A673 (cell line): Measurements from ENCODE around the gene DNPH1. TPM values are rescaled to one million over a fixed set of nuclear protein-coding genes. Genes with fewer than 3 reads are reported as not detected.
A peak's percentile ranks its signal among the peaks of the same experiment; 100 is the strongest.

Experiments
- BruUV-seq: library from RNA; stranded (reverse); fragments of 400-500 nt; replicated peaks from 2 replicates; lab custom pipeline; 2021; lab: Mats Ljungman, UMichigan
- CTCF ChIA-PET: fragments of 300-600 bp; sonication (Branson Sonifier 250); formaldehyde crosslinking; loops from one replicate; lab custom pipeline; 2022; ENCODE audit warnings: antibody characterized with exemption; lab: Charles Lee
- POLR2A ChIA-PET: fragments of 300-600 bp; sonication (Branson Sonifier 250); formaldehyde crosslinking; loops from one replicate; lab custom pipeline; 2022; ENCODE audit warnings: antibody characterized with exemption; ENCODE audit not compliant: low non-redundant PET; lab: Charles Lee
- DNase-seq: peaks from one replicate; pipeline ENCODE4 v3.0.0-alpha.2; 2015; ENCODE audit warnings: low spot score
- H3K27ac ChIP-seq: fragments of 200-600 bp; sonication (generic); 2 replicates; pipeline ENCODE4 v1.5.1; 2016; ENCODE audit warnings: mixed run types, low read depth, mild to moderate bottlenecking, mixed read lengths, antibody characterized with exemption, low read length; ENCODE audit not compliant: poor library complexity, severe bottlenecking
- H3K27me3 ChIP-seq: fragments of 200-600 bp; sonication (generic); replicated peaks from 2 replicates; pipeline ENCODE4 v1.6.1; 2017; ENCODE audit warnings: mixed run types, low read depth, mild to moderate bottlenecking, mixed read lengths, antibody characterized with exemption, low read length; ENCODE audit not compliant: insufficient read depth, poor library complexity
- H3K36me3 ChIP-seq: fragments of 200-600 bp; sonication (generic); 2 replicates; pipeline ENCODE4 v1.6.1; 2016; ENCODE audit warnings: mixed run types, mild to moderate bottlenecking, mixed read lengths, antibody characterized with exemption, low read length; ENCODE audit not compliant: insufficient read depth, poor library complexity, severe bottlenecking
- H3K4me1 ChIP-seq: fragments of 200-600 bp; sonication (generic); 2 replicates; pipeline ENCODE4 v1.6.1; 2017; ENCODE audit warnings: mixed run types, mild to moderate bottlenecking, mixed read lengths, antibody characterized with exemption, low read length; ENCODE audit not compliant: insufficient read depth, poor library complexity, severe bottlenecking
- H3K4me3 ChIP-seq: fragments of 200-600 bp; sonication (generic); 2 replicates; pipeline ENCODE4 v1.5.1; 2016; ENCODE audit warnings: low read depth, mixed run types, mild to moderate bottlenecking, mixed read lengths, low read length; ENCODE audit not compliant: poor library complexity, severe bottlenecking
- H3K9me3 ChIP-seq: fragments of 200-600 bp; sonication (generic); 2 replicates; pipeline ENCODE4 v1.6.1; 2016; ENCODE audit warnings: mixed run types, low read depth, mild to moderate bottlenecking, mixed read lengths, antibody characterized with exemption, low read length; ENCODE audit not compliant: poor library complexity, severe bottlenecking
- CTCF ChIP-seq: fragments of 300-800, 200-600 bp; sonication (generic); conservative IDR thresholded peaks from 2 replicates; pipeline ENCODE4 v1.5.1; 2017; ENCODE audit warnings: low read depth, mild to moderate bottlenecking, antibody characterized with exemption, low read length, moderate library complexity, mixed read lengths
- EZH2 ChIP-seq: fragments of 200-600 bp; sonication (generic); IDR thresholded peaks from 2 replicates; pipeline ENCODE4 v1.6.1; 2017; ENCODE audit warnings: borderline replicate concordance, low read depth, mild to moderate bottlenecking, mixed read lengths, antibody characterized with exemption, low read length; ENCODE audit not compliant: poor library complexity, severe bottlenecking
- intact Hi-C: fragments of 100-400 bp; cut with micrococcal nuclease; formaldehyde crosslinking; loops from one replicate; pipeline ENCODE4 v1.10.0; 2022; ENCODE audit not compliant: unreplicated experiment
- total RNA-seq: library from RNA; stranded (reverse); gene quantifications from 2 replicates; pipeline ENCODE4 v1.2.3, GENCODE V29; 2021

The DNPH1 gene
- total RNA-seq, 1 experiment from 2014 or later: 55.1 TPM

- intact Hi-C loops: no loop called here
- DNase-seq: no peak
- H3K9me3 ChIP-seq: no peaks in the 10 kb centered on the region
- no TSS peak for BruUV-seq
- no peaks in the 10 kb centered on the region for H3K36me3 ChIP-seq
- TF ChIP-seq CTCF (no peak), EZH2 (no peak)
- no peak overlapping the region for H3K27ac ChIP-seq
- ChIA-PET POLR2A (no interaction called here), CTCF (no interaction called here)
- H3K27me3 ChIP-seq: no peaks in the 10 kb centered on the region
- peak overlapping the region; percentile 45 for H3K4me3 ChIP-seq
- peaks cover 4% of the 10 kb centered on the region for H3K4me1 ChIP-seq
These were observed 46.7 kb upstream of the DNPH1 start for GRCh38 chr6:43275801-43276576.

- POLR2A ChIA-PET: no interaction called here
- H3K4me3 ChIP-seq: peak overlapping the region; percentile 45
- no peak for TF ChIP-seq EZH2
- no peak for TF ChIP-seq CTCF
These were observed 45.8 kb upstream of the DNPH1 start for GRCh38 chr6:43274916-43275597.

GRCh38 chr6:43274127-43274915 lies 45.0 kb upstream of the DNPH1 start:
- Histone ChIP-seq H3K4me1 (peaks cover 12% of the 10 kb centered on the region), H3K9me3 (no peaks in the 10 kb centered on the region), H3K4me3 (peak overlapping the region; percentile 45), H3K36me3 (no peaks in the 10 kb centered on the region), H3K27ac (no peak overlapping the region), H3K27me3 (no peaks in the 10 kb centered on the region)
- TF ChIP-seq EZH2 (no peak), CTCF (no peak)
- BruUV-seq: no TSS peak
- ChIA-PET POLR2A (no interaction called here), CTCF (no interaction called here)
- DNase-seq: no peak
- intact Hi-C loops: no loop called here

More at GRCh38 chr6:43274916-43275597, 45.8 kb upstream of the DNPH1 start:
- intact Hi-C loops: no loop called here
- CTCF ChIA-PET: interaction anchor here (0.6 kb wide), 1 partner anchor 11 kb away, joined by 3 read pairs; no protein-coding TSS in a partner anchor
- Histone ChIP-seq H3K27me3 (no peaks in the 10 kb centered on the region), H3K9me3 (no peaks in the 10 kb centered on the region), H3K4me1 (peaks cover 5% of the 10 kb centered on the region), H3K36me3 (no peaks in the 10 kb centered on the region), H3K27ac (no peak overlapping the region)
- DNase-seq: no peak
- BruUV-seq: no TSS peak
